ENCODE measurements around the gene CCL17. TPM values are rescaled to one million over a fixed set of nuclear protein-coding genes. Genes with fewer than 3 reads are reported as not detected.

Gene CCL17
- total and polyA plus RNA-seq, 2 donors from 2014 or later: 1.5 TPM; not detected in 1

- no peak overlapping the region for H3K4me3 ChIP-seq (ENCODE audit: low read length in 3 of 3)
- H3K4me1 ChIP-seq (ENCODE audit: control insufficient read depth in 2 of 3, insufficient read depth in 2 of 3, low read depth in 1 of 3, low read length in 3 of 3): peaks cover 0 to 2% (median 0%) of the 10 kb centered on the region in 3 donors
- no peaks in the 10 kb centered on the region for H3K27me3 ChIP-seq (ENCODE audit: control insufficient read depth, insufficient read depth, low read length)
- intact Hi-C loops (cut with DNase I): loop anchor here (10.0 kb wide), 1 partner anchor 105 kb away; no protein-coding TSS in a partner anchor
- H3K9ac ChIP-seq (ENCODE audit: low read length in 3 of 3): no peak overlapping the region
- H3K27ac ChIP-seq (ENCODE audit: low read depth in 2 of 2, low read length in 2 of 2): peak overlapping the region; percentile 45 to 72
- no peak for FAIRE-seq
- H3K9me3 ChIP-seq (ENCODE audit: control insufficient read depth in 2 of 3, insufficient read depth in 1 of 3, low read length in 3 of 3): no peaks in the 10 kb centered on the region
- H3K36me3 ChIP-seq (ENCODE audit: control insufficient read depth in 2 of 3, insufficient read depth in 3 of 3, low read length in 3 of 3): no peaks in the 10 kb centered on the region
- DNase-seq: peak in 3 of 5 donors; percentile 38 to 60 (median 55)
- TF ChIP-seq, protein P1, sequence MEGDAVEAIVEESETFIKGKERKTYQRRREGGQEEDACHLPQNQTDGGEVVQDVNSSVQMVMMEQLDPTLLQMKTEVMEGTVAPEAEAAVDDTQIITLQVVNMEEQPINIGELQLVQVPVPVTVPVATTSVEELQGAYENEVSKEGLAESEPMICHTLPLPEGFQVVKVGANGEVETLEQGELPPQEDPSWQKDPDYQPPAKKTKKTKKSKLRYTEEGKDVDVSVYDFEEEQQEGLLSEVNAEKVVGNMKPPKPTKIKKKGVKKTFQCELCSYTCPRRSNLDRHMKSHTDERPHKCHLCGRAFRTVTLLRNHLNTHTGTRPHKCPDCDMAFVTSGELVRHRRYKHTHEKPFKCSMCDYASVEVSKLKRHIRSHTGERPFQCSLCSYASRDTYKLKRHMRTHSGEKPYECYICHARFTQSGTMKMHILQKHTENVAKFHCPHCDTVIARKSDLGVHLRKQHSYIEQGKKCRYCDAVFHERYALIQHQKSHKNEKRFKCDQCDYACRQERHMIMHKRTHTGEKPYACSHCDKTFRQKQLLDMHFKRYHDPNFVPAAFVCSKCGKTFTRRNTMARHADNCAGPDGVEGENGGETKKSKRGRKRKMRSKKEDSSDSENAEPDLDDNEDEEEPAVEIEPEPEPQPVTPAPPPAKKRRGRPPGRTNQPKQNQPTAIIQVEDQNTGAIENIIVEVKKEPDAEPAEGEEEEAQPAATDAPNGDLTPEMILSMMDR (IDR thresholded peaks at IDR 0.05; ENCODE audit: borderline replicate concordance, extremely low read depth, insufficient read depth): no peak
These were observed 5.5 kb downstream of the CCL17 start for GRCh38 chr16:57409870-57410587.

GRCh38 chr16:57411362-57411976, 6.9 kb downstream of the CCL17 start:
- intact Hi-C loops (cut with DNase I): loop anchor here (10.0 kb wide), 1 partner anchor 103 kb away; no protein-coding TSS in a partner anchor

GRCh38 chr16:57412584-57412983, 8.0 kb downstream of the CCL17 start:
- Histone ChIP-seq H3K4me3 (ENCODE audit: low read length in 3 of 3) (no peak overlapping the region), H3K4me1 (ENCODE audit: control insufficient read depth in 2 of 3, insufficient read depth in 2 of 3, low read depth in 1 of 3, low read length in 3 of 3) (peaks cover 0 to 13% (median 0%) of the 10 kb centered on the region in 3 donors), H3K27me3 (ENCODE audit: control insufficient read depth, insufficient read depth, low read length) (no peaks in the 10 kb centered on the region), H3K9ac (ENCODE audit: low read length in 3 of 3) (no peak overlapping the region), H3K9me3 (ENCODE audit: control insufficient read depth in 2 of 3, insufficient read depth in 1 of 3, low read length in 3 of 3) (no peaks in the 10 kb centered on the region), H3K36me3 (ENCODE audit: control insufficient read depth in 2 of 3, insufficient read depth in 3 of 3, low read length in 3 of 3) (no peaks in the 10 kb centered on the region), H3K27ac (ENCODE audit: low read depth in 2 of 2, low read length in 2 of 2) (no peak overlapping the region)
- FAIRE-seq (no peak), DNase-seq (peak in 1 of 5 donors; percentile 54)
- intact Hi-C loops (cut with DNase I): loop anchor here (10.0 kb wide), 1 partner anchor 102 kb away; no protein-coding TSS in a partner anchor
- TF ChIP-seq, protein P1 (IDR thresholded peaks at IDR 0.05; ENCODE audit: borderline replicate concordance, extremely low read depth, insufficient read depth): no peak

More at GRCh38 chr16:57411362-57411976, 6.9 kb downstream of the CCL17 start:
- Histone ChIP-seq H3K36me3 (ENCODE audit: control insufficient read depth in 2 of 3, insufficient read depth in 3 of 3, low read length in 3 of 3) (no peaks in the 10 kb centered on the region), H3K9me3 (ENCODE audit: control insufficient read depth in 2 of 3, insufficient read depth in 1 of 3, low read length in 3 of 3) (no peaks in the 10 kb centered on the region), H3K27me3 (ENCODE audit: control insufficient read depth, insufficient read depth, low read length) (no peaks in the 10 kb centered on the region), H3K9ac (ENCODE audit: low read length in 3 of 3) (no peak overlapping the region), H3K4me3 (ENCODE audit: low read length in 3 of 3) (no peak overlapping the region), H3K4me1 (ENCODE audit: control insufficient read depth in 2 of 3, insufficient read depth in 2 of 3, low read depth in 1 of 3, low read length in 3 of 3) (peaks cover 0 to 5% (median 0%) of the 10 kb centered on the region in 3 donors), H3K27ac (ENCODE audit: low read depth in 2 of 2, low read length in 2 of 2) (no peak overlapping the region)
- TF ChIP-seq, protein P1 (IDR thresholded peaks at IDR 0.05; ENCODE audit: borderline replicate concordance, extremely low read depth, insufficient read depth): no peak
- no peak for FAIRE-seq
- peak in 2 of 5 donors; percentile 45 to 59 for DNase-seq

All from kidney (tissue), 14 donors.